GM21381 (cell line): ENCODE measurements around the gene SLC23A2.

Experiments
- ATAC-seq: cut with Tn5 transposase; IDR thresholded peaks from one replicate; pipeline ENCODE4 v1.9.1; 2021; ENCODE audit warnings: mild to moderate bottlenecking, moderate library complexity; ENCODE audit not compliant: unreplicated experiment

Gene SLC23A2

DNA sequence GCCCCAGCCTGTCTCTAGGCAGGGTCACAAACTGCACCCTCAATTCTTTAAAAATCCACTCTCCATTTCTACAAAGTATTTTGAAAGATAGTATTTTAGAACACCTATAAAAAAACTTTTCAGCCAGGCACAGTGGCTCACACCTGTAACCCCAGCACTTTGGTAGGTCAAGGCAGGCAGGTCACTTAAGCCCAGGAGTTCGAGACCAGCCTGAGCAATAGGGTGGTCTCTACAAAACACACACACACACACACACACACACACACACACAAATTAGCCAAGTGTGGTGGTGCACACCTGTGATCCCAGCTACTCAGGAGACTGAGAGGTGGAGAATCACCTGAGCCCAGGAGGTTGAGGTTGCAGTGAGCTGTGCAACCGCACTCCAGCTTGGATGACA, 30.2 kb downstream of the SLC23A2 start:
- no peak for ATAC-seq

DNA sequence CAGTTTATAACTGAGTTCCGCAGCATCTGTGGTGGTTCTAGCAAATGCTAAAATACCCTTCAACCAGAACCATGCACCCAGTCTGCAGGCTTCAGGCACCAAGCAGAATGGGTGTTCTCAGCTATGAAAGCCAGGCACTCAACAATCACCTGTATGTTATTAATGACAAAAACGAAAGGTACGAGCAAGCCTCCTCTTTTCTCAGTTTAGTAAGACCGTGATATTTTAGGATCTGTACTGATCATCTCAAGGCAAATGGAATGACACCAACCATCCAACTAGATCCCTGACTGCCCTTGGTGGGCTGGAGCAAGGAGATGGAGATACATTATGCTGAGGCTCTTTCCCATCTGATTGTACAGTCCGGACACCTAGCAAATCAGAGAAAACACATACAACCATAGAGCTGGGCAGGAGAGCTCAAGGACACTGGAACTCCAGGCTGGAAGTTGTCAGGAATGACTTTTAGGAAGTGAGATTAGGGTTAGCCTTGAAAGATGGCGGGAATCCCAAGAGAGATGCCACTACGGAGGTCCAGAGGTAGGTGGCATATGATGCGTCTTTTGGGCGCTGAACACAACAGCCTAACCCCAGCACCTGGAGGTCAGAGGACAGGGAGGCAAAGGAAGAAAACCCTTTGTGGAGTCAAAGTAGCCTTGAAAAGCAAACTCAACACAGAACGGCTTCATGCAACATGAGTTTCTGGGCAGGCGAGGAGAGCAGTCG, 33.4 kb downstream of the SLC23A2 start:
- no peak for ATAC-seq

DNA sequence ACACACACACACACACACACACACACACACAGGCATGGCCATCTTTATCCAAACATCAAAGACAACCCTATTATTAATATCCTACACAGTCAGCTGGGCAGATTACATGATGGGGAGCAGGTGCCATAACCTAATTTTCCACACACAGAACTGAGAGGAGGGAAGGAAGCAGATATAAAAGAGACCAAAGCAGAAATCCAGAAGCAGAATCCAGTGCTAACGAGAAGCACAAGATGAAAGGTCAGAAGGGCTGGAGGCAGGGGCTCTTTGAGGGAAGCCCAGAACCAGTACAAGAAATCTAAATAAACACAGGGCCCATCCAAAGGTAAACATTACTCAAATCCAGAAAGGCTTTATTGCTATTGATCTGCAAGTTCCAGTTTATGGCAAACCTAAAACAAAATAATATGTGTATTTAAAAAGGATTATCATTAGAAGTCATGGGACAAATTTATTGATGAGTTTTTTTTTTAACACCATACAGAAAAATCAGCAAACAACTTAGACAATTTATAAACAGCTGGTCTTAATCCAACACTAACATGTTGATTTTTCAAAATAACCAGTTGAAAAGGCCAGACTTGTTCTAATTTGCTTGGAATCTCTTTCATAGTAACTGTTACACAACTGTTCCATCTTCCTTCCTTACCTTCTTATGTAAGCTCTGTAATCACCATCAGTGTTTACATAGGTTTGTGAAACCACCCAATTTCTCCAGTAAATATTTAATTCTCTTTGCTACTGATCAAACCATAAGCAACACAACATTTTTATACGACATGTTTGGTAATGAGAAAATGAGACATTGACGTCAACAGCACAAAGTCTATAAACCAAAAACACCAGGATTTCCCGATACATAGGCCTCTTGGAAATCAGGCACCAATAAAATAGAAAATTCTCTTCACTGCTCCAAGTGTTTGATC, 34.2 kb downstream of the SLC23A2 start:
- ATAC-seq, result no peak

DNA sequence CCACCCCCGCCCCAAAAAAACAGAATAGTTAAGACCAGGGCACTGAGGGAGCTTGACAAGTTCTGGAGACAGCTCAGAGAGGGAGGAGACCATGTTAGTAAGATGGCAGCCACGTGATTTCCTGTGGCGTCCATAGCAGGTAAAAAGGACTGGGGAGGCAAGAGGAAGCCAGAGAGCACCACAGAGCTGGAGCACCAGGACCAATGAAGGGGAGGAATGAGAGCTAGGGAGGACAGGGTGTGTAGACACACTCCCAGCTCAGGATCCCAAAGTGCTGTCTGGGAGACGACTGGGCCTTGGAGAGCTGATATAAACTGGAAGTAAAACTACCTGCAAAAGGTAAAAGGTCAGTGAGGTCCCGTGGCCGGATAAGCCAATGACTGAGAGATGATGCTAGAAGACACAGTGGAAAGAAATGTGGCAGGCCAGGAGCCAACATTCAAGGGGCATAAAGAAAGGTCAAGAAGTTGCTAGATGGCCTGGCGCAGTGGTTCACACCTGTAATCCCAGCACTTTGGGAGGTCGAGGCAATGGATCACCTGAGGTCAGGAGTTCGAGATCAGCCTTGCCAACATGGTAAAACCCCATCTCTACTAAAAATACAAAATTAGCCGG, 39.0 kb downstream of the SLC23A2 start:
- ATAC-seq, result no peak

DNA sequence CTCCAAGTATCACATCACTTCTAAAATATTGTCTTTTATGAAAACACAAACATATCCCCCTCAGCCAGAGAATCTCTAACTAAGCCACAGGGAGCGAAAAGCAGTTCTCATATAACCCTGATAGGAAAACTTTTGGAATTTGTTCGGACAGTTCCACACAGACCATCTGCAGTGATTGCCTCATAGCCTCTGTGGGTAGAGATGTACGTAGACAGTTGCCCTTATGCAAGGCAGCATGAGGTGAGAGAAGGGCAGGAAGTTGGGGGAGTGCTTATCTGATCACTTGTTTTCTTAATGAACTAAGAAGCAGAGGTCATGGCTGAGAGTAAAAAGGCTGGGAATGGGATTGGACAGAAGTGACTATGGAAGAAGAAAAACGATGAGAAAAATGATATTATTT, 39.6 kb downstream of the SLC23A2 start:
- no peak for ATAC-seq

DNA sequence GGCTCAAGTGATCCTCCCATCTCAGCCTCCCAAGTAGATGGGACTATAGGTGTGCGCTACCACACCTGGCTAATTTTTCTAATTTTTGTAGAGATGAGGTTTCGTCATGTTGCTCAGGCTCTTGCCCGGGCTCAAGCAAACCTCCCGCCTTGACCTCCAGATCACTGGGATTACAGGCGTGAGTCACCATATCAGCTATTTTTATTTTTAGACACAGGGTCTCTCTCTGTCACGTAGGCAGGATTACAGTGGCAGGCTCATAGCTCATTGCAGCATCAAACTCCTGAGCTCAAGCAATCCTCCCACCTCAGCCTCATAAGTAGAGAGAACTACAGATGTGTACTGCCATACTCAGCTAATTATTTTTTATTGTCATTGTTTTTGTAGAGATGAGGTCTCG, 41.7 kb downstream of the SLC23A2 start:
- no peak for ATAC-seq

DNA sequence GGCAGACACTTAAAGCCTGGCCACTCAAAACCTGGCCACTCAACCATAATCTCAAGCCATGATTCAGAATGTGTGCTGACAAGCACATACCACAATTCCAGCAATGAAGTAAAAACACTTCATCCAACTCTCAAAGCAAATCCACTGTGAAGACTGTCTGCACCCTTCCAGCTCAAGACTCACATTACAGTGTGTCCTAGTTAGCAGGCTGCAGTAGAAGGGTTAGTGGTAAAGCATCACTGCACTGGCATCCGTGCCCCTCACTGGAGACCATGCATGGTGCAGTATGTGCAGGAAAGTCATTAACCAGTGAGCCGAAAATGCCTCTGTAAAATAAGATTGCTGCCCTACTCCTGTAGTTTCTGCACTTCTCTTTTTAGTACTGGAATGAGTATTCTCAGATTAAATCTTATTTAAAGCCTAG, 43.4 kb downstream of the SLC23A2 start:
- no peak for ATAC-seq

DNA sequence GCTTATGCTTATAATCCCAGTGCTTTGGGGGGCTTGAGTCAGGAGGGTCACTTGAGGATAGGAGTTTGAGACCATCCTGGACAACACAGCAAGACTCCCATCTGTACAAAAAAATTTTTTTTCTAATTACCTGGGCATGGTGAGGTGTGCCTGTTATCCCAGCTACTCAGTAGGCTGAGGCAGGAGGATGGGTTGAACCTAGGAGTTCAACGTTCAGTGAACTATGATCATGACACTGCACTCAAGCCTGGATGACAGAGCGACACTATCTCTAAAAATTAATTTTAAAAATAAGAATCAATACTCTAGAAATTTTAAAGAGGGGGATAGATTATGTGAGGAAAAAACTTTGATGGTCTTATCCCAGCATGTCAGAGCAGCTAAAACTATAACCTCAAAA, 44.1 kb downstream of the SLC23A2 start:
- no peak for ATAC-seq

DNA sequence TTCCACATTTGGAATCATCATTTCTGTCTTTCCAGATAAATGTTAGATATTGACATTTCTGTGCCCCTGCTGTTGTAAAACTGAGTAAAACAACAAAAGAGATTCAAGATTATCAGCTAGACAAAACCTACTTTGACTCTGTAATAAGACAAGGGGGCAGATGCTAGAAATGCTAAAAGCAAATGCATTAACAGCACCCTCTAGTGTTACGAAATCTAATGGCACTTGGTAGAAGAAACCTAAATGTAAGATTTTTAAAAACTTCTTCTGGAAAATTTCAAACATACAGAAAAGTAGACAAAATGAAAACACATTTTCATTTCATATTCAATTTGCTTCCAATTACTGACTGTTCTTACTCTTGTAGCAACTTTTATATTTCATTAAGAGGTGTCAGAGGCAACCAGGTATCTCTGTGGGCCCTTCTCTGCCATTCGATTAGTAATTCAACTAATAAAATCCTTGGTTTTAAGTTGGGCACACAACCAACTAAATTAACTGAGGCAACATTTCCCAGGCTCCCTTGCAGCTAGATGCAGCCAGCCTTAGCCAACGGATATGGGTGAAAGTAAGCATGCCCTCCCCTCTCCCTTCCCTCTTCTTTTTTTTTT, 45.0 kb downstream of the SLC23A2 start:
- no peak for ATAC-seq

DNA sequence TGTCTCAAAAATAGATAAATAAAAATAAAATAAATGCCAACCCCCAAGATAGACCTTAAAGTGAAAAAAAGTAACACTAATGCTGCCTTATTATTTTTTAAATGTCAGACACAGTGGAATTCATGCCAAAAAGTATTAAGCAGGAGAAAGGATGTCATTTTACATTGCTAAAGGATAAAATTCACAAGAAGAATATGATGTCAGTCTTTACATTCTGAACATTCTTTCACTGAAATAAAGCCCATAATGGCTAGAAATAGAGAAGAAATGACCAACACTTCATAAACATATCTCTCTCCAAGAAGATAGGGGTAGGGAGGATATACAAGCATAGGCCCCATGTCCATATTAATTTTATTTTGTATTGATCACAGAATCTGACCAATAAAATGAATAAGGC, 47.4 kb downstream of the SLC23A2 start:
- ATAC-seq, result no peak

DNA sequence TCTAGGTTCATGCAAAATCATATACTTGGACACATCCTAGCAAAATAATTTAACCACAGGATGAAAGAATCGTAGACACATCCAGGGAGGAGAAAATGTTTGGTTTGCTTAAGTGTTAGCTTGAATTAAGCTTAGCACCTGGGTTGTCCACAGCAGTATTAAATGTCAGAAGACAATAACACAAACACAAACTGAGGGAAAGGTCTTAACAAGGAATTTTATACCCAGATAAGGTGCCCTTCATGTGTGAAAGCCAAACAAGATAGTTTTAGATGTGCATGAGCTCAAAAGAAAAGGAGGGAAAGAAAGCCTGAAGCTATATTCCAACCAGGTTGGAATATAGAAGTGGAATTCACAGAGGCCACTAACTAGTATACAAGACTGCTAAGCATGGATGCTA, 49.1 kb downstream of the SLC23A2 start:
- ATAC-seq, result no peak

DNA sequence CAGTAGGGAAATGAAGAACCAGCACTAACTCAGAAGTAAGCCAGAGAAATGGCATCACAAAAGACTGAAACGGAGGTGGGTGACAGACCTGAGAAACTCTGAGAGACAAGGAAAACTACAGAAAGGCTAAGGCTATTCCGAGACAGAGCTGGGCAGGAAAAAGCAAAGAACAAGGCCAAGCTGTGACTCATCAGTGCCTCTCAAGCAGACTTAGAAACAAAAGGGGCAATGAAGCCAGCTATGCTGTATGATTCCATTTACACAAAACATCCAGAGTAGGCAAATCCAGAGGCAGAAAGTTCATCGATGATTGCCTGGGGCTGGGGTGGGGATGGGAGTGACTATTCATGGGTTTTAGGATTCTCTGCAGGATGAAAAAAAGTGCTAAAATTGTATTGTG, 50.0 kb downstream of the SLC23A2 start:
- ATAC-seq, result no peak

DNA sequence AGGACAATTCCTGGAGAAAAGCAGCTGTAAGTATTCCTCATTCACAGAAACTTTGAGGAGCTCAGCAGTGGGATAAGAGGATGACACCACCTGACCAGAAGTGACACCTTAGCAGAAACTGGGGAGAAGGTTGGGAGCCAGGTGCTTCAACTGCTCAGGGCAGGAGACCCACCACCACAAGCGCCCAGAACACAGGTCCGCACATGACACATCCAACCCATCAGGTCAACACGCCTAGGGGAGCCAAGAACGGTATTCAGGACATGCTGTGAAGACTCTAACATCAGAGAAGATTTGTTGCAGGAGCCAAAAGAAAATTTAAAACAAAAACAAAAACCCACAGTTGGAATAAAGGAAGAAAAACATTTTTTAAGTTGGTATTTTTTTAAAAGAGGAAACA, 50.5 kb downstream of the SLC23A2 start:
- ATAC-seq, result no peak

DNA sequence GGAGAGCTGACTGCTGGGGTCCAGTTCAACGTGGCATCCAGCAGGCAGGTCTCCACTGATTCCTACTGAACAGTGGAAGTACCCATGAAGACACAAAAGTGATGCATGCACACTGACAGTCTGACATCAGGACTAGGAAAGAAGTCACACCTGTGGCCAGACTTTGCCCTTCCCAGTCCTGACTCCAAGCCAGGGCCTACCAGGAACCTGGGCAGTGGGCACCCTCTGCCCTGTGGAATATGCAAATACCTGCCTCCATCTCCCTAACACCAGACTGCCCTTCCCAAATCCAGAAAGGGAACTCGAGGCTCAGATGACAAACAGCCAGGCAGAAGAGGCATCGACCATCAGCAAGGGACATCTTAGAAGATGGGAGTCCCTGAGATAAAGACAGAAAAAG, 50.9 kb downstream of the SLC23A2 start:
- ATAC-seq, result no peak

DNA sequence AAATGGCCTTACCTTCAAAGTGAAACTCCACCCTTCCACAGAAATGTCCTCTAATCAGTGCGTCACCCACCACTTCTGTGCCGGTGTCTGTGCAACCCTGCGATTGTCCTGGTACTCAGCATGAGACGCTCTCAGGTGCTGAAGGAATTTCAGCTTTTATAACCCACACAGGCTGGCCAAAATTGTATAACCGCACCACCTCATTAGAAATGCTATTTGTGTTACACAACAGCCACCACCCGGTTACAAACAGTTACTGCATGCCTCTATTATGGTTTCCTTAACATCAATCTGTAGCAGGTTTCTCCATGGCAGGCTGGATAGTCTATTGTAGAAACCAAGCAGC, 51.5 kb downstream of the SLC23A2 start:
- ATAC-seq, result no peak

DNA sequence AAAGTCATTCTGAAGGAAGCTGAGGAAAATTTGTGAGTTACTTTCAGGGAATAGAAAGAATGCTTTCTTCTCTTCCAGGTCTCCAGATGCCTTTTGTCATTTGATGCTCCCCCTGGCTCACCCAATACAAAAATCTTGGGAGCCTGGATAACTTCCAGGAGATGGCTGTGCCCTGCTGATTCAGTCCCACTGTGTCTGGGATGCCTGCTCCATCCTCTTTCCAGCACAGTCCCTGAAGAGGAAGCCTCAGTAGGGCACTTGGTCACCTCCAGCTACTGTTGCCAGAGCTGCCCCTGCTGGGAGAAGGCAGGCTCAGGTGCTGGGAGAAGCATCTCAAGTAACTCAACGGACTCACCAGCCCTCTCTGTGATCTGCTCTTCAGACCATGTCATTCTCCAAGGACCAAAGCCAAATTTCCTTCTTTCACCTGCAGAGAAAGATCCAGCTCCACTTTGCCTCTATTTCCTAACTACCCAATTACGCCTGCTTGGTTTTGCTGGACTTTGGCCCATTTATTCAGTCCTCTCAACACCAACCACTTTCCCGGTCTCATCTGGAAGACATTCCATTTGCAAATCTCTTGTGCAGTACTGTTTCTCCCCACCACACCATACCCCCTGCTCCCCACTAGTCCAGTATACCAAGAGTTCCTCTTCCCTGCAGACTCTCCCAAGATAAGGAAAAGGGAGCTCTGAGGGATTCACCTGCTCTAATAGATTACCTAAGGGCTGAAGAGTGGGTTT, 53.3 kb downstream of the SLC23A2 start:
- no peak for ATAC-seq

DNA sequence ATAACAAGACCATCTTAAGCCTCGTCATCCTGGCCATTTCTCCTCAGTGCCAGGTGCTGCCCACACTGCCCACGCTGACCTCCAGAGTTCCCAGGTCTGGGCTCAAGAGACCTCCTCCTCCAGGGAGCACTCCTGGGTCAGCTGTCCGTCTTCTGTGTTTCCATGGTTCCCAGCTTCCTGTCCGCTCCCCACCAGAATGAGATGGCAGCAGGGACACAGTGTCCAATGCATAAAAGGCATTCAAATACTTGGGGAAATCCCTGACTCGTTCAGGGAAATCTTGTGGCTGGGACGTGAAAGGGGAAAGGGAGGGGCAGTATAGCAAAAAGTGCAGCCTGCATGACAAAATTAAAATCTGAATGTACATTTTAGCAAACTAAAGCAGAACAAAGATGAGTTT, 54.3 kb downstream of the SLC23A2 start:
- ATAC-seq, result no peak

DNA sequence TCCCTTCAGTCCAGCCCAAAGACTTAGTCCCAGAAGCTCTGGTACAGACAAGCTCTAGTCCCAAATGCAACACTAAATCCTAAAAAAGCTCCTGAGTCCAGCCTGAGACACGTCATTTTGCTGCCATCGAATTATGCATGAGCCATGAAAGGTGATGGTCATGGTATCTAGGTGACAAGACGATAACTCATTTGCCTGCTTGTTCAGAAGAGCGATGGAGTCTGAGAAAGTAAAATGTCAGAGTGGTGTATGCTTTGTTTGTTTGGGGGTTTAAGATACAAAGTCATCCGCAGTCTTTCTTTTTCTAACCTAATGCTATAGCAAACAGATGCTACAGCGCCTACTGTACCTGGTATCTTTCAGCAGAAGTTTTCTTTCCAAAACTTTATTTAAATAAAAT, 54.7 kb downstream of the SLC23A2 start:
- no peak for ATAC-seq

DNA sequence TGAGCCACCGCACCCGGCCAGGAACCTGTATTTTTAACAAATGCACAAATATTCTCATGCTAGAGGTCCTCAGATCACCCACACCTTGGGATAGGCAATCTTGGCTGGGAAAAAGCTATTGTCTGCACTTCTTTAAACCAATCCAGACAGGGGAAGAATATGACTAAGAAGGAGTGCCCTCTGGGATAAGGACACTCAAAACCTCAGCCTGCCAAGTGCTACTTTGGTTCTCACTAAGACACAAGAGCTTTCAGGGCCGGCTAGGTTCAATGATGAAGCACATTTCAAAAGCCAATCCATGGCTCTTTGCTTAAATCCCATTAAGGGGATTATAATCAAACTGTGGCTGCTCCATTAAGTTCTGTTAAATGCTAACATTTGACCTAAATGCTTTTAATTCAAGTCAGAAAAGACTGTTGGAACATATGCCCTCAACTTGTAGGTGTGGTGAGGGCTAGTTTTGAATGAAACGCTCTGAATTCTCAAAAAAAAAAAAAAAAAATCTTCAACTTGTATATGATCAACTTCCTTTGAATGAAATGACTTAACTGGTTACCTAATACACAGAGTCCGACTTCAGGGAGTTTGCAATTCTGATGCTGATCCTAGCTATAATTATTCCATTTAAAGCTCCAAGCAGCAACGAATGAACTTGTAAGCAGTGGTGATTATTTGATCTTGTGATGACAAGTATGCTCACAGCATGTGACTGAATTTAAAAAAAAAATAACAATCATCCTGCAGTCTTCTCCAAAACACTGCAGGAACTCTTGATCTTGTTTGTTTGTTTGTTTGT, 56.6 kb downstream of the SLC23A2 start:
- ATAC-seq, result no peak

DNA sequence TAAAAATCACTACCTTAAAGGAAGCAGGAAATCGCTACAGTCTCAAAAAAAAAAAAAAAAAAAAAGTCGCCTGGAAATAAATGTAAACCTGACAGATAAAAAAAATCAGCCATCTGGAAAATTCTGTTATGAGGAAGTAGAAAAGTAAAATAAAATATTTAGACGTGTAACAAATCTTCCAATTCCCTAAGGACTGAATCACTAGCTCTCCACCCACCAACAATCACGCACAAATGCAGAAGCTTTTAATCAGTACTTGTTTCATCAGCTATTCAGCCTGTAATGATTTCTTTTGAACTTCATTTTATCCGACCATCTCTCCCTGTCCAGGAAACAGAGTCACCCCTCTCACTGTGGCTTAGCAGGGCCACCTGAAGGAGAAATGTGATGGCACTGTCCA, 59.0 kb downstream of the SLC23A2 start:
- ATAC-seq, result no peak
